NOMO-1 (cell line): ENCODE measurements around the gene SLC39A2.
"Not testable (repeated sequence)": the region's sequence is repeated elsewhere in the genome, so short reads cannot be mapped to it uniquely, and the experiment has no call there.

ENCODE experiments used
- DNase-seq, 2 experiments: peaks; one replicate each; lab custom pipeline; 2025; ENCODE audit not compliant: unreplicated experiment in 2 of 2; lab: John Stamatoyannopoulos, UW

The SLC39A2 gene

GRCh38 chr14:21024585-21025370 is 25.7 kb downstream of the SLC39A2 start, which contains the start of gene NDRG2:
TSS of gene NDRG2 (minus strand) at chr14:21025061. CDS start at chr14:21023315, 1,746 bp downstream.
- DNase-seq, result peak; percentile 59 to 83

GRCh38 chr14:21025371-21026273 is 26.5 kb downstream of the SLC39A2 start:
- no peak for DNase-seq

- no peak for DNase-seq
Observed at GRCh38 chr14:21026274-21026987, 27.3 kb downstream of the SLC39A2 start.

DNA sequence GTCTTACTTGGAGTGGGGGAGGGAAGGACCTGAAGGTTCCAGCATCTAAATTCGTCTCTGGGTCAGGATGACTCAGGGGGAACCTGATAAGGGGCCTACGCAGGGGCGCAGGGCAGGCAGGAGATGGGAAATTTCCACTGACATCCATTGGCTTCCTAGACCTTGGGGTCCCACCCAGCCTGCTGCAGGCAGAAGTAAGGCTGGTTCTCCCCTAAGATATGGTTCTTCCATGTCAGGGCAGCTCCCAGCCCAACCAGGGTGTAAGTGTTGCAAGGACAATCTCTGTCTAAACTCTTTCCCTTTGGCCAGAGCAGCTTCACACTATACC is 27.9 kb downstream of the SLC39A2 start:
- DNase-seq, result no peak

- DNase-seq, result no peak
Observed at GRCh38 chr14:21029917-21030316, 30.8 kb downstream of the SLC39A2 start, which contains the start of gene TPPP2. TSS of gene TPPP2 (plus strand) at chr14:21030217. CDS start at chr14:21030582, 365 bp downstream.

GRCh38 chr14:21030531-21030930 is 31.4 kb downstream of the SLC39A2 start:
- DNase-seq, result no peak

GRCh38 chr14:21032326-21033132 is 33.4 kb downstream of the SLC39A2 start:
- peak; percentile 21 to 28 for DNase-seq

- no peak for DNase-seq
Observed at GRCh38 chr14:21033133-21033698, 34.1 kb downstream of the SLC39A2 start.

GRCh38 chr14:21034707-21035106 is 35.6 kb downstream of the SLC39A2 start, which contains the start of gene RNASE13:
TSS of gene RNASE13 (minus strand) at chr14:21034807. CDS start at chr14:21034288, 519 bp downstream.
- DNase-seq, result no peak

DNA sequence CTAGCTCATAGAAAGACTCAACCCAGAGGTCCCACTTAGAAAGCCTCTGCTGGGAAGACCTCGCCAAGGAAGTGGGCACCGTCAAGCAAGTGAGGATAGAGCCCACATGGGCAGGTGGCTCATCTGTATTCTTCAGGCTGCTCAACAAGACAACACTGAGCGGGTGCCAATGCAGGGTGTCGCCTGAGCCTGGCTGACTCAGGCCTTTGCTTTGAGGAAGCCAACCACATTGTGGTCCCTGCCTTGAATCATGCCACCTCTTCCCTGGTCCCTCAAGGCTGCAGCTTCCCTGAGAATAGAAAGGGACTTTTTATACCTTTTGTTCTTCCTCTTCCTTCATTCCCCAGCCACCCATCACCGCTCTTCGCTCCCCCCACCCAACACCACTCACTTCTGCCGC is 37.7 kb downstream of the SLC39A2 start:
- no peak for DNase-seq

DNA sequence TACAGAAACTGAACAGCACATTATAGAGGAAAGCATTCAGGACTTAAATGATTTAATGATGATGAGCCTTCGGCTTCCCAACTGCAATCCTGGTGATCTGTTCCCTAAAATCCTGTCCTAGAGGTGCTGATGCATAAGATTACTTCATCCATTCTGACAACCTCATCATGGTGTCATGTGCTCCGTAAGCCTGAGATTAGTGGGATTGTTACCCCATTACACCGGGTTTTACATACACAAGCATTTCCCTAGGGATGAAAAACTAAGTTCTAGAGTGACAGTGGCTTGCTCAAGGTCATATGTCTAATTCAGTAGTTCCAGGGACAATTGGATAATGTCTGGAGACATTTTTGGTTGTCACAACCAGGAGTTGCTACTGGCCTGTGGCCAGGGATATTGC is 38.1 kb downstream of the SLC39A2 start:
- DNase-seq, result no peak

DNA sequence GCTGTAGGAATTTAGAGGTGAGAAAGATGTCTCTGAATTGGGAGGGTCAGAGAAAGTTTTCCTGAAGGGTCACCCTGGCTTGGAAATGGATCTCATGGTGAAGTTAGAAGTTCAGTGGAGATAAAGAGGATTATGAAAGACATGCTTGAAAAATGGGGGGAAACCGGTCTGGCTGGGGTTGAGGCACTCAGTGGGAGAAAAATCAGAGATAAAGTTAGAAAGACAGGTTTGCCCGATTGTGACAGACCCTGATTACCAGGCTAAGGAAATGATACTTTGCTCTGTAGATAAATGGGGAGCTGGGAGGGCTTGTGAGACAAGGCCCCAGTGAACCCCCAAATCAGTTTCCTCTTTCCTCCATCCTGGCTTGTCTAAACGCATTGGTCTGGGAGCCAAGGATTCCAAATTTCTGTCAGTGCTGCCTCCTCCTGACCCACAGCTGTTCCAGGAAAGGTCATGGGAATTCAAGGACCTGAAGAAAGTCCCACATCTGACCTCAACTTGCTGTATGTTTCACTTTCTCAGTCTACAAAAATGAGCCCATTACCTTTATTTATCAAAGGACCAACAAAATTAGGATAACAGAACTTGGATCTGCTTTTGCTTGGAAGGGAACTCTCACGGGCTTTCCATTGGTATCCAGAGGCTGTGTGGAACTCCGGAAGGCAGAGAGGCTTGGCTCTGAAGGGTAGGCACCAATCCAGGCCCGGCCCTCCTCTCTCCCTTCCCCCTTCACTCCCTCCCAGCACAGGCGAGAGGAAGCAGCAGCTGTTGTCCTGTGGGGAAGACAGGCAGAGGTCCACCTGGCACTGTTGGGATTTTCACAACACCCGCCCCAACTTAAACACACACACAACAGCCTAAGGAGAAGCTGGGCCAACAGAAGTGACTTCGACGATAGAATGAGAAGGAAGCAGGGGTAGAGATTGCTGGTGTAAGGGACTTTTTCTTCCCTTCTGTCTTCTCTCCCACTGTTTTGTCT is 39.6 kb downstream of the SLC39A2 start:
- no peak for DNase-seq

DNA sequence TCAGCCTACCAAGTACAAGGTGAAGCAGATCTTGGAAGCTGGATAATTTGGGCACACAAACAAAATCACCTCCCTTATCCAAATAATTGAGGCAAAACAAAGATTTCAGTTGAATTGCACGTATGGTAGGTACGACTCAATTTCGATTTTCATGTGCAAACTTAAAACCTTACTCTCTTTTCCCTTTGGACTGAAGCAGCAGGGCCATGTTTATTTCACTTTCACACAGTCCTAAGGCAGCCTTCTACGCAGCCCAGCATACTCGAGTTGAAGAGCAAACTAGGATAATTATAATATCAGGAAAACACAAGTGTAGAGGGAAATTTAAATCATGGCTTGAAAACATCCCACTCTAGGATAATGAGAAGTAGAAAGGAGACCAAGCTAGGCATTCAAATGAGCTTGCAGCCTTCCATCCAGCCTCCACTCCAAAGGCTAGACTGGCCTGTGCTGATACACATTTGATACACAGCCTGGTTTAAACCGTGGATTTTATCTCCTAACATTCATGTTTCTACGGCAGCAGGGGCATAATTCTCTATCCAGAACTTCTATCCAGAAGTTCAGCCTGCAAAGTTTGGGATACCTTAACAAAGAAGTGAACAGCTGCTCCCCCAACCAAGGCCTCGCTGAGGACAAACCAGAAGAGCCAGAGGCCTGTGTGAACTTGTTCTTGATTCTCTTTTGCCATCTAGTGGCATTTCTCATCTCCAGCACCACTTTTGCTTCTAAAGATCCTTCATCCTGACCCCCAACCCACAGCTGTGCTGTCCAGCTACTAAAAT is 40.7 kb downstream of the SLC39A2 start:
- peak; percentile 34 to 58 for DNase-seq

DNA sequence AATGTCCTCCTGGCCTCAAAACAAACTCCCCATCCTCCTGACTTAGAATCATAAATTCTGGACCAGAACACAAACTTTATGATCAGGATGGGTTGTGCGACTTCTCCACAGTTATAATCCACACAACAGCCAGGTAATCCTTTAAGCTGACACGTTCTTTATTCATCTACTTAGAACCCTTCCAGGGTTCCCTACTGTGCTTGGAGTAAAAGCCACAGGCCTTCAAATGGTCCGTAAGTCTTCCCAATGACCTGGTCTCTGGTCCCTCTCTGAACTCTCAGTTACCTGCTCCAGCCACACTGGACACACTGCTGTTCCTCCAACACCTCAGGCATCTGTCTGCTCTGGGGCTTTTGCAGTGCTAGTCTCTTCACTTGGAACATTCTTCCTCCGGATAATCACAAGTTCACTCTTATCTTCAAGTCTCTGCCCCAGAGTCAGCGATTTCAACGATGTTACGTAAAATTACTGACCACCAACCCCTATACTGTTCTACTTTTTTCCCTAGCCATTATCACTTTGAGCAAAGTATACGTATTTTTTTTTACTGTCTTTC is 41.4 kb downstream of the SLC39A2 start:
- no peak for DNase-seq

DNA sequence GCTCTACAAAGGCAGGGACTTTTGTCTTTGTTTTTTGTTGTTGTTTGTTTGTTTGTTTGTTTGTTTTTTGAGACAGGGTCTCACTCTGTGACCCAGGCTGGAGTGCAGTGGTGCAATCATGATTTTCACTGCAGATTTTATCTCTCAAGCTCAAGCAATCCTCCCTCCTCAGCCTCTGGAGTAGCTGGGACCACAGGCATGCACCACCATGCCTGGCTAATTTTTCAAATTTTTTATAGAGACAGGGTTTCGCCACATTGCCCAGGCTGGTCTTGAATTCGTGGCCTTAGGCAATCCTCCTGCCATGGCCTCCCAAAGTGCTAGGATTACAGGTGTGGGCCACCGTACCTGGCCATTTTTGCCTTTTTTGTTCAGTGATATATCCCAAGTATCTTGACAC is 41.8 kb downstream of the SLC39A2 start:
- DNase-seq, result not testable (repeated sequence)

DNA sequence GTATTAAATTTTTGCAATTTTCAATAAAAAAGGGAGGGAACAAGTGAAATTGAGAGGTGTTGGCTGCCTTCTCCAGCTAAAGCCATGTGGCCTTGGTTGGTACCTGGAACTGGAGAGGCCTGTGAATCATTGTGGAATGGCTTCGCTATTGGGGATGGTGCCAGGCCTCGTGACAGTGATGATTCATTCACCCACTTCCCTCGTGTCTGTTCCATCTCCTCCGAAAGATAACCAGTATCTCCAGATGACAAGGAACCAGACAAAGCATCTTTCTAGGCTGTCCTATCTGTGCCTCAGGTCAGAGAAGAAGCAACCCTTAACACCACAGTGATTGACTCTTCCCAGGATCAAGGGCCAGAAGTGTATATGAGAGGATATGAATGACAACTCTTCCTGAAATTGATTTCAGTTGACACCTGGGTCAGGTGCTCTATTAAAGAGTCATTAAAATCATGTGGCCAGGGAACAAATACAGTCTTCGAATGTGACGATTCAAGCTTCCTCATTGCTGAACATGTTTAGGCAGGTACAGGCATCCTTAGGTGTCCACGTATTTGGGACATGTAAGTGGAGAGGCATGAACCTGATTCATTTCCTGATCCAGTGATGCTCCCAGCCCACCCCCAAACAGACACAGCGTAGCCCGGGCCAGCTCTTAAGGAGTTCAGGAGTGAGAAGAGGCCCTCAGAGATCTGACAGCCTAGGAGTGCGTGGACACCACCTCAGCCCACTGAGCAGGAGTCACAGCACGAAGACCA is 42.8 kb downstream of the SLC39A2 start, which contains the start of gene RNASE7:
Gene RNASE7, plus strand, starts transcription at position 687 of the 758 bp plus-strand sequence. CDS start 631 bp downstream, outside the sequence.
- no peak for DNase-seq

GRCh38 chr14:21042918-21043317 is 43.8 kb downstream of the SLC39A2 start:
- DNase-seq, result no peak
